Testis (tissue), 3 donors: ENCODE data around the gene SLITRK5. TPM values are rescaled to one million over a fixed set of nuclear protein-coding genes. Genes with fewer than 3 reads are reported as not detected.
A peak's percentile ranks its signal among the peaks of the same experiment; 100 is the strongest.

Experiments
- DNase-seq: peaks from one replicate; pipeline ENCODE4 v3.0.0-alpha.2; 2019
- H3K27ac ChIP-seq, 2 donors: fragments of 200-600 bp; sonication (generic); one replicate each; pipeline ENCODE4 v1.5.1; 2019
- H3K27me3 ChIP-seq: fragments of 200-600 bp; sonication (generic); one replicate; pipeline ENCODE4 v1.5.1; 2019
- H3K36me3 ChIP-seq: fragments of 200-600 bp; sonication (generic); one replicate; pipeline ENCODE4 v1.5.1; 2017; ENCODE audit warnings: low read depth; ENCODE audit errors: missing control alignments
- H3K4me1 ChIP-seq: fragments of 200-600 bp; sonication (generic); one replicate; pipeline ENCODE4 v1.5.1; 2019
- H3K4me3 ChIP-seq, 2 donors: fragments of 200-600 bp; sonication (generic); one replicate each; pipeline ENCODE4 v1.5.1; 2017 to 2019
- H3K9me3 ChIP-seq: fragments of 200-600 bp; sonication (generic); one replicate; pipeline ENCODE4 v1.5.1; 2017
- POLR2A ChIP-seq: fragments of 450-650 bp; IDR thresholded peaks from one replicate; pipeline ENCODE4 v1.6.1; 2017; ENCODE audit warnings: antibody characterized with exemption, mild to moderate bottlenecking, moderate library complexity
- WGBS, 2 donors: methylation state at CpG; one replicate each; pipeline ENCODE4 v1.1.5; 2018; 5-methylcytosine and 5-hydroxymethylcytosine counted together
- intact Hi-C: fragments of 100-400 bp; cut with DNase I; formaldehyde crosslinking; loops from one replicate; pipeline ENCODE4 v1.15.1; 2023; ENCODE audit warnings: low total_unique reads
- polyA plus RNA-seq: library from polyadenylated mRNA; stranded (reverse); fragments of 350-450 nt; fragmentation: Illumina TruSeq; extraction: RNeasy Lipid Tissue Mini Kit (QIAGEN cat#74804); gene quantifications from one replicate; pipeline ENCODE4 v1.2.3, GENCODE V29; 2014; ENCODE audit warnings: low read depth, low replicate concordance; ENCODE audit not compliant: insufficient read depth
- total RNA-seq, 2 donors: library from RNA; depleted of rRNA; stranded (reverse); fragments of >200 nt; gene quantifications; one replicate each; pipeline ENCODE4 v1.2.3, GENCODE V29; 2016
- TF ChIP-seq, protein P1 (sequence below), 3 experiments: fragments of 450-650 bp in 2 of 3; fragments of 200-600 bp in 1 of 3; sonication (generic) in 1 of 3; IDR thresholded peaks; one replicate each; pipeline ENCODE4 v1.5.1; 2016 to 2019; ENCODE audit warnings: antibody characterized with exemption in 3 of 3, mild to moderate bottlenecking in 2 of 3, moderate library complexity in 1 of 3

Gene SLITRK5
- total and polyA plus RNA-seq, 3 donors from 2014 or later = 0.24 to 0.31 (median 0.31) TPM

DNA sequence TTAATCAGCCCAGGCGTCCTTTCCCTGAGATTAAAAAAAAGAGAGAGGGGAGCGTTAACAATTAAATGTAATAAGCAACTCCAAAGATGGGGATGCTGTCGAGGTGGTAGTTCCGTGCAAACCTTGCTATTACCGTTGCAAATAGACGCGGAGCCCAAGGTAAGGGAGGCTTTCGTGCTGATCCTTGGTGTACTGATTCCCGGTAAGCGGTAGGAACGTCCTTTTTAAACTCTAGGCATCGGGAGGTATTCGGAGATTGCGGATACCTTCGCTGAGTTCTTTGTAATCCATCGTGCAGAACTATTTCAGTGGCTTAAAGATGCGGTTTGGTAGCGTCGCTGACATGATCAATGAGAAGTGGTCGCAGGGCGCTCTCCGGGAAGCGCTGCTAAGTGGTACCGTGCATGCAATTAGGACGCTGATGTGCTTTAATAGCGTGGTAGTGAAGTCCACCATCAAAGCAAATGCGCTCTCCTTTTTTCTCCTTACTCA is 3.1 kb downstream of the SLITRK5 start:
- Histone ChIP-seq H3K9me3 (no peaks in the 10 kb centered on the region), H3K4me1 (peaks cover 7% of the 10 kb centered on the region), H3K27me3 (no peaks in the 10 kb centered on the region), H3K4me3 (no peak overlapping the region), H3K27ac (no peak overlapping the region), H3K36me3 (no peaks in the 10 kb centered on the region)
- 15 to 28% methylated on average over 27 of the region's 27 CpGs for WGBS, 2 donors
- TF ChIP-seq POLR2A = no peak
- TF ChIP-seq, protein P1, sequence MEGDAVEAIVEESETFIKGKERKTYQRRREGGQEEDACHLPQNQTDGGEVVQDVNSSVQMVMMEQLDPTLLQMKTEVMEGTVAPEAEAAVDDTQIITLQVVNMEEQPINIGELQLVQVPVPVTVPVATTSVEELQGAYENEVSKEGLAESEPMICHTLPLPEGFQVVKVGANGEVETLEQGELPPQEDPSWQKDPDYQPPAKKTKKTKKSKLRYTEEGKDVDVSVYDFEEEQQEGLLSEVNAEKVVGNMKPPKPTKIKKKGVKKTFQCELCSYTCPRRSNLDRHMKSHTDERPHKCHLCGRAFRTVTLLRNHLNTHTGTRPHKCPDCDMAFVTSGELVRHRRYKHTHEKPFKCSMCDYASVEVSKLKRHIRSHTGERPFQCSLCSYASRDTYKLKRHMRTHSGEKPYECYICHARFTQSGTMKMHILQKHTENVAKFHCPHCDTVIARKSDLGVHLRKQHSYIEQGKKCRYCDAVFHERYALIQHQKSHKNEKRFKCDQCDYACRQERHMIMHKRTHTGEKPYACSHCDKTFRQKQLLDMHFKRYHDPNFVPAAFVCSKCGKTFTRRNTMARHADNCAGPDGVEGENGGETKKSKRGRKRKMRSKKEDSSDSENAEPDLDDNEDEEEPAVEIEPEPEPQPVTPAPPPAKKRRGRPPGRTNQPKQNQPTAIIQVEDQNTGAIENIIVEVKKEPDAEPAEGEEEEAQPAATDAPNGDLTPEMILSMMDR (IDR thresholded peaks at IDR 0.05) = no peak
- intact Hi-C loops = no loop called here
- no peak for DNase-seq

DNA sequence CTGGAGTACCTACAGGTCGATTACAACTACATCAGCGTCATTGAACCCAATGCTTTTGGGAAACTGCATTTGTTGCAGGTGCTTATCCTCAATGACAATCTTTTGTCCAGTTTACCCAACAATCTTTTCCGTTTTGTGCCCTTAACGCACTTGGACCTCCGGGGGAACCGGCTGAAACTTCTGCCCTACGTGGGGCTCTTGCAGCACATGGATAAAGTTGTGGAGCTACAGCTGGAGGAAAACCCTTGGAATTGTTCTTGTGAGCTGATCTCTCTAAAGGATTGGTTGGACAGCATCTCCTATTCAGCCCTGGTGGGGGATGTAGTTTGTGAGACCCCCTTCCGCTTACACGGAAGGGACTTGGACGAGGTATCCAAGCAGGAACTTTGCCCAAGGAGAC is 4.7 kb downstream of the SLITRK5 start:
- TF ChIP-seq POLR2A = no peak
- TF ChIP-seq, protein P1 (IDR thresholded peaks at IDR 0.05) = no peak
- no peak for DNase-seq
- Histone ChIP-seq H3K36me3 (no peaks in the 10 kb centered on the region), H3K27ac (no peak overlapping the region), H3K9me3 (no peaks in the 10 kb centered on the region), H3K4me3 (no peak overlapping the region), H3K27me3 (no peaks in the 10 kb centered on the region), H3K4me1 (peaks cover 7% of the 10 kb centered on the region)
- WGBS, 2 donors = 62 to 63% methylated on average over 10 of the region's 10 CpGs
- intact Hi-C loops = no loop called here

DNA sequence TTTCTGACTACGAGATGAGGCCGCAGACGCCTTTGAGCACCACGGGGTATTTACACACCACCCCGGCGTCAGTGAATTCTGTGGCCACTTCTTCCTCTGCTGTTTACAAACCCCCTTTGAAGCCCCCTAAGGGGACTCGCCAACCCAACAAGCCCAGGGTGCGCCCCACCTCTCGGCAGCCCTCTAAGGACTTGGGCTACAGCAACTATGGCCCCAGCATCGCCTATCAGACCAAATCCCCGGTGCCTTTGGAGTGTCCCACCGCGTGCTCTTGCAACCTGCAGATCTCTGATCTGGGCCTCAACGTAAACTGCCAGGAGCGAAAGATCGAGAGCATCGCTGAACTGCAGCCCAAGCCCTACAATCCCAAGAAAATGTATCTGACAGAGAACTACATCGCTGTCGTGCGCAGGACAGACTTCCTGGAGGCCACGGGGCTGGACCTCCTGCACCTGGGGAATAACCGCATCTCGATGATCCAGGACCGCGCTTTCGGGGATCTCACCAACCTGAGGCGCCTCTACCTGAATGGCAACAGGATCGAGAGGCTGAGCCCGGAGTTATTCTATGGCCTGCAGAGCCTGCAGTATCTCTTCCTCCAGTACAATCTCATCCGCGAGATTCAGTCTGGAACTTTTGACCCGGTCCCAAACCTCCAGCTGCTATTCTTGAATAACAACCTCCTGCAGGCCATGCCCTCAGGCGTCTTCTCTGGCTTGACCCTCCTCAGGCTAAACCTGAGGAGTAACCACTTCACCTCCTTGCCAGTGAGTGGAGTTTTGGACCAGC is 5.3 kb downstream of the SLITRK5 start:
- Histone ChIP-seq H3K4me3 (no peak overlapping the region), H3K4me1 (peaks cover 7% of the 10 kb centered on the region), H3K27ac (no peak overlapping the region), H3K9me3 (no peaks in the 10 kb centered on the region), H3K27me3 (no peaks in the 10 kb centered on the region), H3K36me3 (no peaks in the 10 kb centered on the region)
- 65 to 66% methylated on average over 30 to 33 of the region's 33 CpGs for WGBS, 2 donors
- DNase-seq = no peak
- TF ChIP-seq, protein P1 (IDR thresholded peaks at IDR 0.05) = no peak
- TF ChIP-seq POLR2A = no peak
- intact Hi-C loops = no loop called here

DNA sequence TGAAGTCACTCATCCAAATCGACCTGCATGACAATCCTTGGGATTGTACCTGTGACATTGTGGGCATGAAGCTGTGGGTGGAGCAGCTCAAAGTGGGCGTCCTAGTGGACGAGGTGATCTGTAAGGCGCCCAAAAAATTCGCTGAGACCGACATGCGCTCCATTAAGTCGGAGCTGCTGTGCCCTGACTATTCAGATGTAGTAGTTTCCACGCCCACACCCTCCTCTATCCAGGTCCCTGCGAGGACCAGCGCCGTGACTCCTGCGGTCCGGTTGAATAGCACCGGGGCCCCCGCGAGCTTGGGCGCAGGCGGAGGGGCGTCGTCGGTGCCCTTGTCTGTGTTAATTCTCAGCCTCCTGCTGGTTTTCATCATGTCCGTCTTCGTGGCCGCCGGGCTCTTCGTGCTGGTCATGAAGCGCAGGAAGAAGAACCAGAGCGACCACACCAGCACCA is 5.9 kb downstream of the SLITRK5 start:
- Histone ChIP-seq H3K27ac (no peak overlapping the region), H3K27me3 (no peaks in the 10 kb centered on the region), H3K36me3 (no peaks in the 10 kb centered on the region), H3K9me3 (no peaks in the 10 kb centered on the region), H3K4me1 (peaks cover 5% of the 10 kb centered on the region), H3K4me3 (peak overlapping the region in 1 of 2 donors; percentile 35)
- TF ChIP-seq, protein P1 (IDR thresholded peaks at IDR 0.05) = no peak
- no peak for TF ChIP-seq POLR2A
- DNase-seq = no peak
- intact Hi-C loops = no loop called here
- WGBS, 2 donors = 21 to 32% methylated on average over 12 to 29 of the region's 29 CpGs
